Stimulated activated CD4-positive, alpha-beta T cell treated with anti-CD3 and anti-CD28 coated beads, Interleukin-2, amount 100 ng/mL, for 24 hours (primary cell): ENCODE results near the gene RXFP3.

Source experiments
- DNase-seq, 2 donors: peaks; one replicate each; pipeline ENCODE4 v3.0.0-alpha.2; 2020

Gene RXFP3

DNA sequence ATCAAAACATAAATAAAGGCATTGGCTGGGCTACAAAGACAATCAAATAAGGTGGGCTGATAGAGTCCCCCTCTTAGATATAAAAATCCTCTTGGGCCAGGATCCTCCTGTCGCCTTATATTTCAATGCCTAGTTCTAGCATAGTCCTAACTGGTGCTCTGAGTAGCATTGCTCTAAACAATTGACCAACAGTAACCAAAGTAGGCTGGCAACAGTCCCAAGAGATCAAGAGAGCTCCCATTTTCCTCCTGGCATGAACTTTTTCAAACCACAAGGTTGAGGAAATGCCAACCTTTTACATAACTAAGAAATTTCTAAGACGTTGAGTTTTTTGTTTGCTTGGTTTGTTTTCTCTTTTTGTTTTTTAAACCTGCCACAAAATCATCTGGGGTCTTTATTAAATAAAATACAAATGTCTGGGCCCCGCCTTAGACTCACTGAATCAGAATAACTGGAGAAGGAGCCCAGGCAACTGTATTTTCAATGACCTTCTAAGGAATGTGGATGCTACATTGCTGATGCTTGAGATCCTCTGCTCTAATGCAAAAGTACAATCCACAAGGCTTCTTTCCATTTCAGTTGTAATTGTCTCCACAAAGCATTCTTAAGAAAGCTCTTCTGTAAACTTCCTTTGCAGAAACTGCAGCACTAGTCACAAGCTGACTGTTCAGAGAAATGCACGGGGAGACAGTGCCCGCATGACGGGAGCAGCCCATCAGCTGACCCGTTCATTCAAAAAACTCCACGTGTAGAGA is 45.4 kb downstream of the RXFP3 start:
- DNase-seq: no peak

- DNase-seq: no peak
These were observed 48.0 kb downstream of the RXFP3 start for GRCh38 chr5:33984178-33984577.

DNA sequence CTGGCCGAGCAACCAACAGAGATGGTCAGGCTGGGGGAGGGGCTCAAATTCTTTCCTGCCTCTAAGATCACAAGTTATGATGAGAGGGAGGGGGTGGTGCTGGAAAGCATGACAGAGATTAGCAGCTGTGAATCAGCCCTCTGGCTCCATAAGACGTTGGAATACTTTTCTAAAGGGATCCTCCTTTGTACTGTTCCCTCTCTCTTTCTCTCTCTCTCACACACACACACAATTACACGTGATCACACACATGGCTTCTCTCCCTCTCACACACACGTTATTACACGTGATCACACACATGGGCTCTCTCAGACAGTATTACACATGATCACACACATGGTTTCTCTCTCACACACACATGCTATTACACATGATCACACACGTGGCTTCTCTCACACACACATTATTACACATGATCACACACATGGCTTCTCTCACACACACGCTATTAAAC is 48.5 kb downstream of the RXFP3 start, which contains the start of gene SLC45A2:
SLC45A2 (minus strand) TSS at position 23 of the 454 bp plus-strand sequence. CDS start 110 bp downstream, outside the sequence.
- DNase-seq: no peak

GRCh38 chr5:33985447-33985846 is 49.3 kb downstream of the RXFP3 start:
- no peak for DNase-seq
